Measurements from ENCODE around the gene COPG1. TPM values are rescaled to one million over a fixed set of nuclear protein-coding genes. Genes with fewer than 3 reads are reported as not detected.

COPG1 gene, protein sequence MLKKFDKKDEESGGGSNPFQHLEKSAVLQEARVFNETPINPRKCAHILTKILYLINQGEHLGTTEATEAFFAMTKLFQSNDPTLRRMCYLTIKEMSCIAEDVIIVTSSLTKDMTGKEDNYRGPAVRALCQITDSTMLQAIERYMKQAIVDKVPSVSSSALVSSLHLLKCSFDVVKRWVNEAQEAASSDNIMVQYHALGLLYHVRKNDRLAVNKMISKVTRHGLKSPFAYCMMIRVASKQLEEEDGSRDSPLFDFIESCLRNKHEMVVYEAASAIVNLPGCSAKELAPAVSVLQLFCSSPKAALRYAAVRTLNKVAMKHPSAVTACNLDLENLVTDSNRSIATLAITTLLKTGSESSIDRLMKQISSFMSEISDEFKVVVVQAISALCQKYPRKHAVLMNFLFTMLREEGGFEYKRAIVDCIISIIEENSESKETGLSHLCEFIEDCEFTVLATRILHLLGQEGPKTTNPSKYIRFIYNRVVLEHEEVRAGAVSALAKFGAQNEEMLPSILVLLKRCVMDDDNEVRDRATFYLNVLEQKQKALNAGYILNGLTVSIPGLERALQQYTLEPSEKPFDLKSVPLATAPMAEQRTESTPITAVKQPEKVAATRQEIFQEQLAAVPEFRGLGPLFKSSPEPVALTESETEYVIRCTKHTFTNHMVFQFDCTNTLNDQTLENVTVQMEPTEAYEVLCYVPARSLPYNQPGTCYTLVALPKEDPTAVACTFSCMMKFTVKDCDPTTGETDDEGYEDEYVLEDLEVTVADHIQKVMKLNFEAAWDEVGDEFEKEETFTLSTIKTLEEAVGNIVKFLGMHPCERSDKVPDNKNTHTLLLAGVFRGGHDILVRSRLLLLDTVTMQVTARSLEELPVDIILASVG
- 263 and 273 TPM in 2 replicates for total RNA-seq

DNA sequence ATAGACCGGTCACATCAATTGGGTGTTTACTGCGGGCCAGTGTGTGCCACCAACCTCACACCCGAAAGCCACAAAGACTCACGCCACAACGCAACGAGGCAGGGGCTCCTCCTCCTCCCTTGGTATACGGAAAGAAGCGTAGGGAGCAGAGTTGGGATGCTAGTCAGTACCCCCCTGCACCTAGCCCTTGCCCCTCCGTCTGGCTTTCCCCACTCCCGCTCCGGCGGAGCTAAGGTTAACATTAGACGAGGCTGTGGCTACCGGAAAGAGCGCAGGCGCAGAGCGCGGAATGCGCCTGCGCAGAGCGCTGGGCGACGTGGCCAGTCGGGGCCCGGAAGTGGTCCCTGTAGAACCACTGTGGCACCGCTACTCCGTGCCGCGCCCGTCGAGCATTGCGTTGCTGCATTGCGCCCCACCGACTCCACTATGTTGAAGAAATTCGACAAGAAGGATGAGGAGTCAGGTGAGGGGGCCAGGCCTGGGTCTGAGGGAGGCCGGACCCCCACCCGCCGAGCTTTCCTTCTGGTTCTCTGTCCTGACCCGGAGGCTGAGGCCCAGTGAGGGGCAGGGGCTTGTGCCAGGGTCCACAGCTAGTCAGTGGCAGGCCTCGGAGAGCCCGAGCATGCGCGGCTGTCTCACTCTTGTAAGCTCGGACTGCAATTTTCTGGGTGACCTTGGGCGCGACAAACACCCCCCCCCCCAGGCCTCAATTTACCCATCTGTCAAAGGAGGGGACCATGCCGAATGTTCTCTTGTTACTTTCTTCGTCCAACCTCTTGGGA is at the start of gene COPG1:
Gene COPG1 (plus strand): TSS at position 323 of the 782 bp plus-strand sequence. CDS start 104 bp downstream, at position 427.

DNA sequence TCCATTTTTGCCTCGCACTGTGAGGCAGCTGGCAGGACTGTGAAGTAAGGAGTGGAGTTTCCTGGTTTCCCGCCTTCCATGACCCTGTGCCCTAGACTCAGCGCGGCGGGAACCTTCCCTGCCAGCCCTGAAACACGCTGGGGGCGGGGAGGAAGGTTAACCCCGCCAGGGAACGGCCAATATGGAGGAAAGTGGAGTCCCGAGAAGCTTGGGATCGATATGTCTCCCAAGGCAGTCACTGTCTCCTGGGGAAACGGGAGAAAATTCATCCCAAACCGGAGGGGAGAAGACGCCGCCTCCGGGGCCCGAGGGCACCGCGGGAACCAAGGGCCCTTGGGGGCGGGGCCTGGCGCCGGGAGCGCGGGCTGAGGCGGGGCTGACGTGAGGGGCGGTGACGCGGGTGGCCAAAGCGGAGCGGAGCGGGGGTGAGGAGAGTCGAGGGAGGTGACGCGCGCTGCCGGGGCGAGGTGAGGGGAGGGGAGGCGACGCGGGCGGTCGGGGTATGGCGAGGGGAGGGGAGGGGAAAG is 29.1 kb downstream of the COPG1 start, which contains the start of gene HMCES:
Gene HMCES (plus strand): TSS at position 432 of the 527 bp plus-strand sequence. CDS start 863 bp downstream, outside the sequence.

Small RNAs within 50 kb of the gene (small RNA-seq; reads per million reads assigned to genes)
- gene MIR6826 (0.19 reads per million), gene RPS27P12 (not detected)

Other genes with a start within 250 kb of the COPG1 start
- gene EFCC1, start 248.3 kb upstream of the COPG1 start, total RNA-seq, result under 0.01 TPM in 1 of 2 replicates, not detected in the other
- gene GP9, start 188.8 kb upstream of the COPG1 start, total RNA-seq, result not detected in 2 replicates
- gene RAB43, start 127.8 kb upstream of the COPG1 start, total RNA-seq, result 5.8 and 8.0 TPM in 2 replicates
- 29.7 and 39.2 TPM in 2 replicates for gene ISY1, start 88.5 kb upstream of the COPG1 start, total RNA-seq
- gene CNBP, start 65.7 kb upstream of the COPG1 start, total RNA-seq, result 294 and 308 TPM in 2 replicates
- gene HMCES, start 29.3 kb downstream of the COPG1 start, total RNA-seq, result 12.0 and 13.5 TPM in 2 replicates
- 0.13 and 0.22 TPM in 2 replicates for gene EFCAB12, start 179.0 kb downstream of the COPG1 start, total RNA-seq
- gene MBD4, start 190.3 kb downstream of the COPG1 start, total RNA-seq, result 36.6 and 38.2 TPM in 2 replicates
- gene IFT122, start 190.6 kb downstream of the COPG1 start, total RNA-seq, result 31.5 and 35.1 TPM in 2 replicates